GM11168 (cell line): ENCODE data around the gene SLC2A2.

Source experiments
- in situ Hi-C: fragments of 300-500 bp; cut with MboI; formaldehyde crosslinking; loops from one replicate; pipeline ENCODE4 v1.12.0; 2022; ENCODE audit warnings: low sequenced_read_pairs; ENCODE audit not compliant: unreplicated experiment

Gene SLC2A2

GRCh38 chr3:170947018-170947769 is 79.3 kb downstream of the SLC2A2 start:
- in situ Hi-C loops = no loop called here
